ENCODE measurements around the gene AP3B1. TPM values are rescaled to one million over a fixed set of nuclear protein-coding genes. Genes with fewer than 3 reads are reported as not detected.

AP3B1 gene
- total RNA-seq, 6 experiments from 2014 or later = 51.8 to 66.8 (median 56.6) TPM

GRCh38 chr5:78334811-78335210 is 40.3 kb upstream of the AP3B1 start:
- no peak for DNase-seq
- no peak overlapping the region for H3K27ac Mint-ChIP-seq
- H3K36me3 Mint-ChIP-seq (ENCODE audit: low read depth) = peaks cover 14% of the 10 kb centered on the region
- no peak for TF ChIP-seq CTCF (IDR thresholded peaks at IDR 0.05)
- H3K4me1 Mint-ChIP-seq (ENCODE audit: low read depth) = peaks cover 12% of the 10 kb centered on the region
- peaks cover 9% of the 10 kb centered on the region for H3K9me3 Mint-ChIP-seq
- peaks cover 3% of the 10 kb centered on the region for H3K27me3 Mint-ChIP-seq (ENCODE audit: insufficient read depth)
- no peak overlapping the region for H3K4me3 Mint-ChIP-seq

GRCh38 chr5:78331523-78332080 is 37.1 kb upstream of the AP3B1 start:
- DNase-seq = no peak
- H3K36me3 Mint-ChIP-seq (ENCODE audit: low read depth) = 0 out of 2 replicates have a peak, but pooled peaks cover 2% of the 10 kb centered on the region
- TF ChIP-seq CTCF (IDR thresholded peaks at IDR 0.05) = no peak
- H3K4me3 Mint-ChIP-seq = no peak overlapping the region
- no peak overlapping the region for H3K27ac Mint-ChIP-seq
- H3K9me3 Mint-ChIP-seq = no peaks in the 10 kb centered on the region; the same call in 1 of the 2 replicates
- H3K4me1 Mint-ChIP-seq (ENCODE audit: low read depth) = peaks cover 22% of the 10 kb centered on the region
- H3K27me3 Mint-ChIP-seq (ENCODE audit: insufficient read depth) = peaks cover 4% of the 10 kb centered on the region

GRCh38 chr5:78328585-78329173 is 34.2 kb upstream of the AP3B1 start:
- DNase-seq = peak; percentile 19
- no peak overlapping the region for H3K4me3 Mint-ChIP-seq
- no peaks in the 10 kb centered on the region for H3K36me3 Mint-ChIP-seq (ENCODE audit: low read depth)
- peak overlapping the region; percentile 29 for H3K27ac Mint-ChIP-seq
- TF ChIP-seq CTCF (IDR thresholded peaks at IDR 0.05) = no peak
- no peaks in the 10 kb centered on the region for H3K9me3 Mint-ChIP-seq
- H3K27me3 Mint-ChIP-seq (ENCODE audit: insufficient read depth) = peaks cover 2% of the 10 kb centered on the region; the same call in 1 of the 2 replicates
- H3K4me1 Mint-ChIP-seq (ENCODE audit: low read depth) = peaks cover 10% of the 10 kb centered on the region

GRCh38 chr5:78327761-78328510 is 33.4 kb upstream of the AP3B1 start:
- no peak overlapping the region for H3K4me3 Mint-ChIP-seq
- H3K27ac Mint-ChIP-seq = no peak overlapping the region
- no peaks in the 10 kb centered on the region for H3K36me3 Mint-ChIP-seq (ENCODE audit: low read depth)
- peaks cover 10% of the 10 kb centered on the region for H3K4me1 Mint-ChIP-seq (ENCODE audit: low read depth)
- H3K9me3 Mint-ChIP-seq = no peaks in the 10 kb centered on the region
- DNase-seq = no peak
- no peak for TF ChIP-seq CTCF (IDR thresholded peaks at IDR 0.05)
- peaks cover 2% of the 10 kb centered on the region; the same call in 1 of the 2 replicates for H3K27me3 Mint-ChIP-seq (ENCODE audit: insufficient read depth)

GRCh38 chr5:78326930-78327329 is 32.4 kb upstream of the AP3B1 start:
- TF ChIP-seq CTCF (IDR thresholded peaks at IDR 0.05) = no peak
- H3K27ac Mint-ChIP-seq = no peak overlapping the region
- peaks cover 10% of the 10 kb centered on the region for H3K4me1 Mint-ChIP-seq (ENCODE audit: low read depth)
- no peak overlapping the region for H3K4me3 Mint-ChIP-seq
- no peaks in the 10 kb centered on the region for H3K9me3 Mint-ChIP-seq
- no peak for DNase-seq
- H3K27me3 Mint-ChIP-seq (ENCODE audit: insufficient read depth) = peaks cover 2% of the 10 kb centered on the region; the same call in 1 of the 2 replicates
- no peaks in the 10 kb centered on the region for H3K36me3 Mint-ChIP-seq (ENCODE audit: low read depth)

Data from HFFc6 (cell line).